GM18511 (cell line): ENCODE results near the gene CPEB4.
A peak's percentile ranks its signal among the peaks of the same experiment; 100 is the strongest.

Experiments used
- ATAC-seq: cut with Tn5 transposase; IDR thresholded peaks from one replicate; pipeline ENCODE4 v1.9.1; 2021; ENCODE audit warnings: mild to moderate bottlenecking, moderate library complexity; ENCODE audit not compliant: unreplicated experiment

CPEB4 gene

DNA sequence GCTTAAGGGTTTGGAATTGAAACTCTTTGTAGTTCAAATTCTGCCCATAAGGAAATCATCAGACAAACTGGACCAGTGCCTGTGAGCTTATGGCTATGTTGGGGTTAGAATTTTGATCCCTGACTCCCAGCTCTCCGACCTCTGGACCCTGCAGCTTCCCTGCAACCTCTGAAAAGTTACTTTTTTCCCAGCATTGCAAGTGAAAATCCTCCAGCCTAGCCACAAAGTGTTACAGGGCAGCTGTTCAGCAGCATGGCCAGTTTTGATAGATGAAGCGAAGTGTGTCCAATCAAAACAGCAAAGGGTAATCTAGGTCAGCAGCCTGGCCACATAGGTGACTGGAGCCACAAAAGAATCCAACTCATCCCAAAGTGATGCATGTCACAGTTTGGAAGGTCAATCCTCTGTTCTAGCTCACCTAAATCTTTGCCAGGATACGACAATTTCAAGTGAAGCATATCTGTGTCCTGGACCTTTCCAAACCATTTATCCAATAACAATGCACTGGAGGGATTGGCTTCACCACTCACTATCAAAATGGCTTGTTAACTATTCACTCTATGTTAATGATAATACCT, 4.7 kb upstream of the CPEB4 start:
- no peak for ATAC-seq

DNA sequence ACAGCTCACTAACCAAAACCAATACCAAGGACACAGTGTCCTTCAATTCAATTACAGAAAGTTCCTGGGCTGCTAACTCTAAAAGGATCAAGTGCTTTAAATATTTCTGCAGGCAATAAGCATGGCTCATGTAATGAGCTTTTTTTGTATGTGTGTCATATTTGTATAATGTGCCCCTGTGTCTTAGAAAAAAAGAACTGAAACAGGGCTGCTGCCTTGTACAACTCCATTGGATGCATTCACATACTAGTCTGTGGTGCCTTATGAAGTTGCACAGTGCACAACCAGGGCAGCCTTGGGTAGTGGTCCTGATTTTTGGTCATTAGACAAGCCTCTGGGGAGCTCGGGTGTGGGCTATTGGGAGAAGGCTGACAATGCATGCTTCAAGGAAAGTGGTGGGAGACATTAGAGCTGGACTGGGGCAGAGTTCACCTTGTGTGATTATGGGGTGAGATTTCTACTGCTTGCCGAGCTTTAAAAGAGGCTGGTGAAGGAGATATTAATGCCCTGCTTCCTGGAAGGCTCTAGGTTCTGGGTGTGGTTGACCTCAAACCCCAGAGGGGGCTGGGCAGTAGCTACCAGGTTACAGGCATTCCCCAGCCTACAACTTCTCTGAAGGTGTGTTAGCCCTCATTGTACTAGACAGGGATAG, 3.6 kb upstream of the CPEB4 start:
- peak; percentile 24 for ATAC-seq

DNA sequence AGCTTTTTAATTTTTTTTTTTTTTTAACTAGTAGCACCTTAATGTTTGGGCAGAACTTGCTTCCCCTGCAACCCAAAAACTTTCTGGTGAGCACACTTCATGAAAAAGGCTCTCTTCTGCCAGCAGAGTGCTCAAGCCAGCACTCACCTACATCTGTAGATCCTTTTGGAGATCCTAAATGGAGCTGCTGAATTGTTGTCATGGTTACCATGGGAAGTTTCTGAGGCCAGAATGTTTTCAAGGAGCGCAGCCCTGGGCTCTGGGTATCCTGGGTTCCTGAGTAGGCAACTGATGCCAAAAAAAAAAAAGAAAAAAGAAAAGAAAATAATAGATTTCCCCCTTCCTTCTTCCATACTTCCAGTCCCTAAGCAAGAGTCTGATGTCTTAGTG, 3.1 kb upstream of the CPEB4 start:
- ATAC-seq, result no peak

DNA sequence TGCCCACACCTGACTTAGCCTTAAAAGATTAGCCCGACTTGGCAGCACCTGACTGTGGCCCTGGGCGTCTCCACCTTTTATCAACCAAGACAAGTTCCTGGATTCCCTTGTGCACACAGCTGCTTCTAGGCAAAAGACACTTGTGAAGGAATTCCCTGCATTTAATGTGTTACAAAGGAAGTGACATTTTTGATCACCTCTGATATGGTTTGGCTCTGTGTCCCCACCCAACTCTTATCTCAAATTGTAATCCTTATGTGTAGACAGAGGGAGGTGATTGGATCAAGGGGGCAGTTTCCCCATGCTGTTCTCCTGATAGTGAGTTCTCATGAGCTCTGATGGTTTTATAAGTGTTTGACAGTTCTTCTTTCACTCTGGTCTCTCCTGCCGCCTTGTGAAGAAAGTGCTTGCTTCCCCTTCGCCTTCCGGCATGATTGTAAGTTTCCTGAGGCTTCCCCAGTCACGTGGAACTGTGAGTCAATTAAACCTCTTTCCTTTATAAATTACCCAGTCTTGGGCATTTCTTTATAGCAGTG, 2.6 kb upstream of the CPEB4 start:
- ATAC-seq, result no peak

DNA sequence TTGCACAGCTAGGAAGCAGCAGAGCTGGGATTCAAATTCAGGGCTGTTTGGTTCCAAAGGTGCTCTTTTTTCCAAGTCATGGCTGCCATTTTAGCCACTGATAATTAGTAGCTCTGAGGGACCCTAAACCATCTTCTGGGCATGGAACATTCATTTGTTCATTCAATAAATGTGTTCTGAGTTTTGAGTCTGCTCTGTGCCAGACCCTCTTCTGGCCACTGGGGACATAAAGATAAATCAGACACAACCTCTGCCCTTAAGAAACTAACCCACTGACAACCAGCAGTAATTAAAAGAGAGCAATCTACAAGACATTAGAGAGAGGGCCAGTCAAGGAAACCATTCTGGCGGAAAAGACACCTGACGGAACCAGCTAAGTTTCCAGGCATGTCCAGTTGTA, 2.0 kb upstream of the CPEB4 start:
- ATAC-seq, result no peak

DNA sequence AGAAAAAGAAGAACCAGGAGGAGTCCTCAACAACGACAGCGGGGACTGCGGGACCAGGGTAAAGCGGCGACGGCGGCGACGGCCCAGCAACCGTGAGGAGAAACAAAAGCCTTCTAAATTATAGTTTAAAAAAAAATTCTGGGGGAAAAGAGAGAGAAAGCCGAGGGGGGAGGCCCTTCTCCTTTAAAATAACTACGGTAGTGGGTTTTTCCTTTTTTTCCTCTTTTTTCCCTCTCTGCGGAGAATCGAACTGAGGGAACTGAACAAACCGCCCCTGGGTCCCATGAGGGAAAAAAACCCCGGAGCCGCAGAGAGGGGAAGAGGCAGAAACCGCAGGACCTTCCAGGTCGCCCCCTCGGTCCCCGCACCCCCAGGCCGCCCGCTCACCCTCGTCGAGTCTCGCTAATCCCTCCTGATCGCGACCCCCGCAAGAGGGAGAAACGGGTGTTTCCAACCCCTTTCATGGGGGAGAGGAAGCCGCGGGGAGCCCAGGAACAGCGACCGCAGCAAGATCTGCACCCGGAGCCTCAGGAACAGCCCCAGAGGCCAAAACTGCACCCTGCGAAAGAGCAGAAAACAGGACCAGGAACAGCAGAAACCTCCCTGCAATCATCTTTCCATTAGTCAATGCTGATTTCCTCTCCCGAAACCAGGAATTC, 453 bp downstream of the CPEB4 start:
- no peak for ATAC-seq

DNA sequence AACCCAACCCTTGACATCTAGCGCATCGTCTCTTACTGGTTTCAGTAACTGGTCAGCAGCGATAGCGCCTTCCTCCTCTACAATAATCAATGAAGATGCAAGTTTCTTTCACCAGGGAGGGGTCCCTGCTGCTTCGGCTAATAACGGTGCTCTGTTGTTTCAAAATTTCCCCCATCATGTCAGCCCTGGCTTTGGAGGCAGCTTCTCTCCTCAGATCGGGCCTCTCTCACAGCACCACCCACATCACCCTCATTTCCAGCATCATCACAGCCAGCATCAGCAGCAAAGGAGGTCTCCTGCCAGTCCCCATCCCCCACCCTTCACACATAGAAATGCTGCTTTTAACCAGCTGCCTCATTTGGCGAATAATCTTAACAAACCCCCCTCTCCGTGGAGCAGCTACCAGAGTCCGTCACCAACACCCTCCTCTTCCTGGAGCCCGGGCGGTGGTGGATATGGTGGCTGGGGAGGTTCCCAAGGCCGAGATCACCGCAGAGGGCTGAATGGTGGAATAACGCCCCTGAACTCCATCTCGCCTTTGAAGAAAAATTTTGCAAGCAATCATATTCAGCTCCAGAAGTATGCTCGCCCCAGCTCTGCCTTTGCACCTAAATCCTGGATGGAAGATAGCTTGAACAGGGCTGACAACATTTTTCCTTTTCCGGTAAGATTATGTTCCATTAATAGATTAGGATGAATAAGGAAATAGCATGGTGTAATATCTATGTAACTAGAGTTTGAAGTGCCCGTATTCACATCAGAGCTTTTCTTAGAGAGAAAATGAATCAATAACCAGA, 2.2 kb downstream of the CPEB4 start:
- no peak for ATAC-seq

DNA sequence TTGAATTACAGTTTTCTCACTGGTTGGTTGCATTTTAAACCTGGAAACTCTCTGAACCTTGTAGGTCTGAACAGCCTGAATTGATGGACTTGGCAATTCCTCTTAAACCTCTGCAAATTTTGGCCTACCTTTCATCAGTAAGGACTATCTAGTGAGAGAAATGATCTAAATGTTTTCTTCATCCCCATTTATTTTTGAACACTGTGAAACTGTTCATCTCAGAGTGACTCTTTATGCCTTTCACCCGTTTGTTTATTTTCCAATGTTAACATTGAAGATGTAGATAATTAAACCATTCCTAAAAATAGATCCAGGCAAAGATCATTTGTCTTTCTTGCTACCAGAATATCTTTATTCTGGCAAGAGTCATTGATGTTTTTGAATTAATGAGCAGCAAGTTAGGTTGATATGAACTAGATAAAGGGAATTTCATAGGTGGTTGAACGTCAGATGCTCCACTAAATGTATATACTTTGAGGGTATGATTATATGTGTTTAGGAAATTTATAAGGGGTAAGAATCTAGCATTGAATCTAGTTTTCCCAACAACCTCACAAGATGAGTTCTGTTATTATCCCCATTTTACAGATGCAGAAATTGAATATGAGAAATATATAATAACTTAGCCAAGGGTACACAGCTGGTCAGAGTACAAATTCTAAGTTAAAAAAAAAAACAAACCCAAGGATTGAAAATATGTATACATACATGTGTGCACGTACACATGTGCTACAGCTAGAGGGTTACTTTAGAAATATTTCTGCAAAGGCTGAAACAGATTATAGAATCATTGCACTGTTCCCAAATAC, 3.4 kb downstream of the CPEB4 start:
- ATAC-seq, result no peak

DNA sequence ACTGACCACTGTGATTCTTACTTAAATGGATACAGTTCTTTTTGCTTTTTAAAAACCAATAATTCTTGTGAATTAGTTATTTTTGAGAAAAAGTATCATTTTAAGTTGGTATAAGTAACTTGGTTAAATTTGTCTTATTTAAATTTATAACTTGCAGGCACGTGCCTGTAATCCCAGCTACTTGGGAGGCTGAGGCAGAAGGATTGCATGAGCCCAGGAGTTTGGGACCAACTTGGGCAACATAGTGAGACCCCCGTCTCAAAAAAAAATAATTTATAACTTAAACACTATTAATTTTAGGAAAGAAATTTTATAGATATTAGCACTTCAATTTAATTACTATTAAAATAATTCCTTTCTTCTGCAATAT, 5.0 kb downstream of the CPEB4 start:
- no peak for ATAC-seq

DNA sequence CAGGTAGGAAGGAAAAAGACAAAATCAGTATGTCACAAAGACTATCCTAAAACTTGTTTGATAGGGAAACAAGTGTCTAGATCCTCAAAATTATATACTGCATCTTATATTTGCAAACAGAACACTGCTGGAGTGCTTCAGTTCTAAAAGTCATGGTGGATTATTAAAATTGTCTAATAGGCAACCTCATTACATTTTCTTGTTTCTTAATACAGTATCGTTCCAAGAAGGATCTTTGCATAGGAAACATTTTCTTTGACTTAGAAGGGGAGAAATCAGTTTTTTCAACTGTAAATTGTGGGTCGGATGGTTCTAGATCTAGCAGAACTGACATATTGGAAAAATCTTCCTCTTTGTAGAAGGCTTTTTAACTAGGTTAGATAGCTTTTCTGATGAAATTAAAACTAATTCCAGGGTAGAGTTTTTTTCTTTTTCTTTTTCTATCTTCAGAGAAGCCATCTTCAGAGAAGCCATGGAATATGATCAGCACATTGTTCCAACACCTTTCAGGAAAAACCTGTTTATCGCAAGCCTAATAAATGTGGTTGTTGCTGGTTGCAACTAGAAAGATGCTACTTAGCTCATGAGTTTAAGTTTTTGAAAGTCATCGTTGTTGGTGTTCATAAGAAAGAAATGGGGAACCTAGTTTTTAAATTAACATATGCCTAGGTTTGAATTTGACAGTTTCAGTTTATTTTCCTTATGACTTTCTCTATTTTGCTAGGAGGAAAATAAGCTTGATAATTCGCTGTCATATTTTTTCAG, 7.4 kb downstream of the CPEB4 start:
- no peak for ATAC-seq

DNA sequence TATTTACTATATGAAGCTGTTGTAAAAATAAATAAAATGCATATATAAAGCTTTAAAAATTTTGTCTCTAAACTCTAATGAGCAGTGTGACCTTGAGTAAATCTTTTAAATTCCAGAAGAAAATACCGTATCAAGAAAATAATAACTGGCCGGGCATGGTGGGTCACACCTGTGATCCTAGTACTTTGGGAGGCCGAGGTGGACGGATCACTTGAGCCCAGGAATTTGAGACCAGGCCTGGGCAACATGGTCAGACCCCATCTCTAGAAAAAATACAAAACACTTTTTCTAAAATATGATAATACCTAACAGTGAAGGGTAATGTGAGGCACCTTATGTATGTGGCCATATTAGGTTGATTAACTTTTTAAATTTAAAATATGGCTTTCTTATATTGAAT, 8.5 kb downstream of the CPEB4 start:
- no peak for ATAC-seq

DNA sequence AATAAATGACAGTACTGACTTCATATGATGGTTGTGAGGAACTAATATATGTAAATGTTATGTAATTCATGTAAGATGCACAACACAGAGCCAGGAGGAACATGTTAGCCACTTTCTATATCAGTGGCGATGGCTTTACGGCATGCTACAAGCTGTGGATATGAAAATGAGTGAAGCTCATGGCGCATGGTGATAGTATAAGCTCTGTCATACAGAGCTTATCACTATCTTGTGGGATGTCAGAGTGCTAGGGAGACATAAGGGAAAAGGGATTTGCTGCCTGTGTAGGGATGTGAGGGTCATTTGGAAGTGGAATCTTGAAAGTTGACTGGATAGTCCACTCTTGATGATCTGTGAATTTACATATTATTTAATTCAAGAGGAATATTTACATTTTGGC, 13.6 kb downstream of the CPEB4 start:
- ATAC-seq, result no peak

DNA sequence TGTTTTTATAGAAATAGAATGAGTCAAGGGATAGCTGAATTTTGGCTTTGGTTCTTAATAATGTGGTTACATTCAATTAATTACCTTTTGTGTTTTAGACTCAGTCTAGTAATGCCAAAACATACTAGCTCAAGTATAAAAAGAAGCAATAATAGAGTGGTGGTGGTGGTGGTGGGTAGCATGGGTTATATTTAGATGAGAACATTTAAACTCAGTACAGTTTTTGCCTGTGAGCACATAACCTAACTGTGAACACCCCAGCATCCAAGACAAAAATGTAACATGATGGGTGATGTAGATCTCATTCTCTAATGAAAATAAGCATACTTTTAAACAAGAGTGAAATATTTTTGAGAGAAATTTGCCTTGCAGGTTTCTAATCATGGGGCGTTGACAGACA, 14.2 kb downstream of the CPEB4 start:
- ATAC-seq, result no peak

DNA sequence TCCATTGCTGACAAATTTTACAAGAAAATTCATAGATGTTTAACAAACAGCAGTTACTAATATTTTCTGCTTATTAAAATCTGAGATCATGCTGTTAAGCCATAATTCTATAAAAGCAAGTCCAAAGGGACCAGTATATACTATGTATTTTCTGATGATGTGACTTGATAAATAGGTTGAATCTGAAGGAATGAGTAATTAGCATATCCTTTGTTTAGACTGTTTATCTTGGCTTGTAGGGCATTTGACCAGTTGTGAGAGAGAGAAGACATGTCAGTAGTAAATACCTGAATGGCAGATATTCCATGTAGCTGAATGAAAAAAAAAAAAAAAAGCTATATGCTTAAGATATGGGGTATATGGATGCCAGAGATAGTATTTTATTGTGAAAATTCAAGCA, 14.6 kb downstream of the CPEB4 start:
- no peak for ATAC-seq

DNA sequence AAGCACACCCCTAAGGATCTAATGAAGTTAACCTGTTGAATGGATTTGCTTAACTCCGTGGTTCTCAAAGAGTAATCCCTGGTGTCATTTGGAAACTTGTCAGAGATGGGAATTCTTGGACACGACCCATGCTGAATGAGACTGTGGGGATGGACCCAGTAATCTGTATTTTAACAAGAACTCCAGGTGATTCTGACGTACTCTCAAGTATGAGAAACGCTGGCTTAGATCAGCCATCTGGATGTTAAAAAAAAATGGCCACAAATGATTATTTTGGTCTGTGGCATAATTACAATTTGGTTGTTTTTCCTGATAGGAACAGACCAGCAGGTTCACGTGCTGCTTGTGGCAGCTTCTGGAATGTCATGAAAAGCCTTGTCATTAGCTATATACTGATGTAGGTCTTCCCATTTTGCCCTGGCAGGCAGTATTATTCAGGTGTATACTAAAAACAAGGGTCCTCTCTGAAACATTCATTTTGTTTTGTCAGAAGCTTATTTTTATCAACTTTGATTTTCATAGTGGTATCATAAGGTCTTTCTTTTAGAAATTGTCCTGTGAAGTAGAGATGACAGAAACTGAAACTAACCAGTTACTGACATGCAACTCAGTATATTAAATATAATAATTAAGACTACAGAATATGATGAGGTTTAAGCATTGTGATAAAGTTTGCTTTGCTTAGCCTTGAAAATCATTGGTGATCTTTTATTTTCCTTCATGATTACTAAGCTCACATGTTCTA, 15.4 kb downstream of the CPEB4 start:
- ATAC-seq, result peak; percentile 70

DNA sequence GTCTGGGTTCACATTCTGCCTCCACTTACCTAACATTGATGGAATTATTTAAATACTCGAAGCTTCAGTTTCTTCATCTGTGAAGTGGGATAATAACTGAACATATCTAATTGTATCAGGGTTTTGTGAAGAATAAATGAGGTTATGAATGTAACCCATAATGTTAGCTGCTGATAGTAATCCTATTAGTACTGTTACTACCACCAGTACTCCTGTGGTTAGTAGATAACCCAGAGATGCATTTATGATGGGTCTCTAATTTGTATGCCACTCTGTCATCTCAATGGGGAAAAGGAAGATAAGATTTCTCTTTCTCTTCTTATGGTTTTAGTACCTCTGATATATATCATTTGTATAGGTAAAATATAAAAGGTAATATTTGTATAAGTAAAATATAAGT, 16.0 kb downstream of the CPEB4 start:
- ATAC-seq, result no peak

DNA sequence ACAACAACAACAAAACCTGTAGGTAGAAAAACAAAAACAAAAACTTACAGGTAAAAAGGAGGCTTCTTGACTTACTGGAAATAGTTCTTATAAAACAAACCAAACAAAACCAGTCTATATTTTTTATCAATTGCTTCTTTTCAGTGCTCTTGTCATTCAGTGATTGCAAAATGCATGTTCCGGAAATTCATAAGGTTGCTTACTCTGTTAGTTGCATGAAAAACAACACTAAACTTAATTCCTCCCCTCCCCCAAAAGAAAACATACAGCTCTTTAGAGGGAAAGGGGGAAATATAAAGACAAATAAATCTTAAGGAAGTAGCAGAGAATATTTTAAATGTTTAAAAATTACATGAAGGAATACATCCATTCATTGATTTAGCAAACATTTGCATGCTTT, 19.1 kb downstream of the CPEB4 start:
- no peak for ATAC-seq

DNA sequence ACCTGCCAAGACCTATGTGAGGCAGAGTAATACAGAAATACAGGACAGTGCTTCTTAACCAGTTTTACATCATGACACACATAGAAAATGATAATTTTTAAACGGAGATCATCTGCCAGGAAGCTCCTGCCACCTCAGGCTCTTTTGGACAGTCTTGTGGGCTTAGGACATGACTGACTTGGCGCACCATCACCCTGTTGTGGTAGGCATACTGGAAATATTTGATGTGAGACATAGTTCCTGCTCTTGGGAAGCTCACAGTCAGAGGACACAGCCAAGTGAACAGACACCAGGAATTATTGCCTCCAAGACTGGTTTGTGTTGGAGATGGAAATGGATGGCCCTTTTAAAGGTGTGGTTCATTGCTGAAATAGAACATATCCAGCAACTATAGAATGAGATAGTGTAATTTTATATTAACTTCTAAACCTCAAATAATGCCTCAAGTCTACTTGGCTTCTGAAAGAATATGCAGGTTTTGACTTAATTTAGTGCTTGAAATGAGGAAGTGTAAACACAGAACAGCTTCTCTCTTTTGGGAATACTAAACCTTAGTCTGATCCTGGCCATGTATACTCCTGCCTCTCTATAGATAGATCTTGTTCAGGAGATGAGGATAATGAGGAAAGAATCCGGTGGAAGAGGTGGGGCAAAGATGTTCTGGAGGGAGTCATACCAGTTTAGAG, 19.7 kb downstream of the CPEB4 start:
- no peak for ATAC-seq

DNA sequence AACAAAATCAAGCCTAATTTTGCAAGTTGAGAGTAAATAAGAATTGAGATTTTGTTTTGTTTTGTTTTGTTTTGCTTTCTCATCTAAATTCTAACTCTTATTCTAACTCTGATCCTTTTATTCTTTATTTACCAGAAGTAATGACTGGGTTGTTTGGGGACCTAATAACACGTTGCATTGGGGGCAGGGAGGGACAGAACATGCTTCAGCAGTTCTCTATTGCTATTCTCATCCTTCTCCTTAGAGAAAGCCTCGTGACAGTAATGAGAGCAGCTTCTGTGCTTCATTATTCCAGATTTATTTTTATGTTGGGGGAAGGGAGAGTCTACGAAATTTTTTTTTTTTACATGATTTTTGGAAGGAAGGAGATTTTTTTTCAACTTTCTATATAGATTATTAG, 21.1 kb downstream of the CPEB4 start:
- ATAC-seq, result no peak
